Astrocyte (in vitro differentiated cells and primary cell): ENCODE measurements around the gene SLITRK3. TPM values are rescaled to one million over a fixed set of nuclear protein-coding genes. Genes with fewer than 3 reads are reported as not detected.

Experiments used
- DNase-seq: peaks from one replicate; pipeline ENCODE4 v3.0.0-alpha.2; 2010; ENCODE audit warnings: low read depth
- FAIRE-seq: peaks from 2 replicates; lab custom pipeline; 2011; peaks lifted over from hg19 to GRCh38; lab: Jason Lieb, UNC
- H2AFZ ChIP-seq: 2 replicates; pipeline ENCODE4 v1.6.0; 2012; ENCODE audit warnings: low read depth, low read length, inconsistent platforms
- H3K27ac ChIP-seq: 2 replicates; pipeline ENCODE4 v1.5.1; 2011; ENCODE audit warnings: low read depth, low read length, inconsistent platforms
- H3K27me3 ChIP-seq: 2 replicates; pipeline ENCODE4 v1.6.0; 2011; ENCODE audit warnings: low read length, inconsistent platforms; ENCODE audit not compliant: insufficient read depth
- H3K36me3 ChIP-seq: 2 replicates; pipeline ENCODE4 v1.5.1; 2011; ENCODE audit warnings: low read length, inconsistent platforms; ENCODE audit not compliant: insufficient read depth
- H3K4me1 ChIP-seq: 2 replicates; pipeline ENCODE4 v1.5.1; 2011; ENCODE audit warnings: low read length, inconsistent platforms; ENCODE audit not compliant: insufficient read depth
- H3K4me2 ChIP-seq: 2 replicates; pipeline ENCODE4 v1.6.0; 2012; ENCODE audit warnings: low read length, inconsistent platforms
- H3K4me3 ChIP-seq: 2 replicates; pipeline ENCODE4 v1.5.1; 2011; ENCODE audit warnings: low read depth, mild to moderate bottlenecking, low read length, inconsistent platforms; ENCODE audit not compliant: insufficient read depth
- H3K79me2 ChIP-seq: 2 replicates; pipeline ENCODE4 v1.6.0; 2012; ENCODE audit warnings: mild to moderate bottlenecking, low read length, inconsistent platforms; ENCODE audit not compliant: insufficient read depth
- H3K9ac ChIP-seq: 2 replicates; pipeline ENCODE4 v1.6.0; 2012; ENCODE audit warnings: mild to moderate bottlenecking, low read length, inconsistent platforms
- H3K9me3 ChIP-seq: 2 replicates; pipeline ENCODE4 v1.5.1; 2012; ENCODE audit warnings: low read depth, mild to moderate bottlenecking, low read length, inconsistent platforms; ENCODE audit not compliant: insufficient read depth
- H4K20me1 ChIP-seq: 2 replicates; pipeline ENCODE4 v1.6.0; 2012; ENCODE audit warnings: low read length, inconsistent platforms; ENCODE audit not compliant: insufficient read depth
- H3K27ac Mint-ChIP-seq: one replicate; pipeline ENCODE4 v1.8.0; 2021; ENCODE audit warnings: mild to moderate bottlenecking, mixed read lengths; ENCODE audit not compliant: unreplicated experiment
- H3K27me3 Mint-ChIP-seq: one replicate; pipeline ENCODE4 v1.8.0; 2021; ENCODE audit warnings: low read depth, mixed read lengths; ENCODE audit not compliant: unreplicated experiment
- H3K36me3 Mint-ChIP-seq: one replicate; pipeline ENCODE4 v1.8.0; 2021; ENCODE audit warnings: low read depth, mixed read lengths; ENCODE audit not compliant: unreplicated experiment
- H3K4me1 Mint-ChIP-seq: one replicate; pipeline ENCODE4 v1.8.0; 2021; ENCODE audit warnings: low read depth, mixed read lengths; ENCODE audit not compliant: unreplicated experiment
- H3K4me3 Mint-ChIP-seq: one replicate; pipeline ENCODE4 v1.8.0; 2021; ENCODE audit warnings: mild to moderate bottlenecking, moderate library complexity, mixed read lengths; ENCODE audit not compliant: unreplicated experiment
- H3K9me3 Mint-ChIP-seq: one replicate; pipeline ENCODE4 v1.8.0; 2021; ENCODE audit warnings: mild to moderate bottlenecking, mixed read lengths; ENCODE audit not compliant: unreplicated experiment
- CTCF ChIP-seq: IDR thresholded peaks from 2 replicates; pipeline ENCODE4 v1.5.1; 2011; ENCODE audit warnings: low read depth, mild to moderate bottlenecking, inconsistent platforms, low read length, moderate library complexity; ENCODE audit not compliant: insufficient read depth
- EZH2 ChIP-seq: IDR thresholded peaks from 2 replicates; pipeline ENCODE4 v1.6.1; 2012; ENCODE audit warnings: mild to moderate bottlenecking, low read length, inconsistent platforms; ENCODE audit not compliant: insufficient read depth
- total RNA-seq: library from RNA; stranded (reverse); gene quantifications from 2 replicates; pipeline ENCODE4 v1.2.1, GENCODE V29; 2021

Gene SLITRK3
- total RNA-seq, 1 donor from 2014 or later, result 0.07 TPM

DNA sequence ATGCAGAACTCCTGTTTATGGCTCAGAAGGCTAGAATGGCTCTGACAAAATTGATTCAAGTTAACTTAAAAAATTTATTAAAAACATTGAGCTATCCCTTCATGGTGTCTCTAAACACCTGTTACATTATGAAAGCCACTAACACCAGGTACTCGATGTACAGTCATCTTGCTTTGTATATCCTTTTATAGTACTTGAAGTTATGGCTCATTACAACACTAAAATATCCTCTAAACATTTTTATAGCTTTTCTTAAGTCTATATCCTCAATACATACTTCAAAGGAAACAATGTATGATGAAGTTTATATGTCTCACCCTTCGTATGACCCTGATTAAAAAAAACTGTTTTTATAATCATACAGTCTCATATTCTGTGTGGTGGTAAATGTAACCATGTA is 38.2 kb downstream of the SLITRK3 start:
- Mint-ChIP-seq H3K4me3 (no peak overlapping the region), H3K9me3 (no peaks in the 10 kb centered on the region), H3K27ac (no peak overlapping the region), H3K4me1 (no peaks in the 10 kb centered on the region), H3K36me3 (no peaks in the 10 kb centered on the region), H3K27me3 (no peaks in the 10 kb centered on the region)
- Histone ChIP-seq H3K79me2 (no peaks in the 10 kb centered on the region), H3K9me3 (no peaks in the 10 kb centered on the region), H3K27me3 (no peaks in the 10 kb centered on the region), H4K20me1 (no peaks in the 10 kb centered on the region), H3K4me3 (no peak overlapping the region), H3K27ac (no peak overlapping the region), H3K36me3 (no peaks in the 10 kb centered on the region), H3K4me2 (no peak overlapping the region), H3K9ac (no peak overlapping the region), H2AFZ (no peak overlapping the region), H3K4me1 (no peaks in the 10 kb centered on the region)
- TF ChIP-seq EZH2 (no peak), CTCF (no peak)
- FAIRE-seq, result no peak
- no peak for DNase-seq

DNA sequence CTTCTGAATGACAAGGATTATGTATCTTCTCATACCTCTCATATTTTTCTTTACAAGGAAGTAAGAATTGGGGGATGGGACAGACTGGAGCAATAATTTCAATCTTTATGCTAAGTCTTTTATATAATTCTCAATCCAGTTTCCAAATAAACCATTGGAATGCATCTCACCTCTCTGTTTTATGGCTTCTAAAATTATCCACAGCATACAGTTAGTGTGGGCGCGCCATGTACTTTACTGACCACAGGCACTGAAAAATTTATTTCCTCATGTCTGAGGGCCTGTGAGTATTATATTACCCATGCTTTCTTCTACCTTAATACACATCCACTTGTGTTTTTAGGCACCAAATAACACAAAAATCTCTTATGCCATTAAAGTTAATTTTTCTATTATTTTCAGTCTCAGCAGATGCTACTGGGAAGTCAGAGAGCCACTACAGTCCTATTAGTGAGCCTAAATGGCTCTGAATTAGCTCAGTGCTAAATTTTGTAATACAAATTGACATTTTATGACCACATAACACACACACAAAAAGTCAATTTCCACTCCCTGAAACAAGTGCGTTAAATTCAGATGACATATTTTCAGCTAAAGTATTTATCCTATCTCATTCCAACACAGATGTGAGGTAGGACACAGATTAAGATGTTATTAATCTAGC is 39.3 kb downstream of the SLITRK3 start:
- no peaks in the 10 kb centered on the region for H3K4me1 Mint-ChIP-seq
- Histone ChIP-seq H4K20me1 (no peaks in the 10 kb centered on the region), H3K4me3 (no peak overlapping the region), H3K79me2 (no peaks in the 10 kb centered on the region), H3K27ac (no peak overlapping the region), H3K4me1 (no peaks in the 10 kb centered on the region), H3K4me2 (no peak overlapping the region), H3K36me3 (no peaks in the 10 kb centered on the region), H3K27me3 (no peaks in the 10 kb centered on the region), H3K9ac (no peak overlapping the region), H2AFZ (no peak overlapping the region), H3K9me3 (no peaks in the 10 kb centered on the region)
- DNase-seq (no peak), FAIRE-seq (no peak)
- H3K27ac Mint-ChIP-seq, result no peak overlapping the region
- no peaks in the 10 kb centered on the region for H3K36me3 Mint-ChIP-seq
- no peaks in the 10 kb centered on the region for H3K9me3 Mint-ChIP-seq
- no peak for TF ChIP-seq EZH2
- TF ChIP-seq CTCF, result no peak
- no peaks in the 10 kb centered on the region for H3K27me3 Mint-ChIP-seq
- H3K4me3 Mint-ChIP-seq, result no peak overlapping the region

- no peak for FAIRE-seq
- H3K36me3 Mint-ChIP-seq, result no peaks in the 10 kb centered on the region
- H3K27me3 Mint-ChIP-seq, result no peaks in the 10 kb centered on the region
- no peak for DNase-seq
- Histone ChIP-seq H3K79me2 (no peaks in the 10 kb centered on the region), H4K20me1 (no peaks in the 10 kb centered on the region), H2AFZ (no peak overlapping the region), H3K27me3 (no peaks in the 10 kb centered on the region), H3K4me2 (no peak overlapping the region), H3K9ac (no peak overlapping the region), H3K4me3 (no peak overlapping the region), H3K4me1 (no peaks in the 10 kb centered on the region), H3K36me3 (no peaks in the 10 kb centered on the region), H3K9me3 (no peaks in the 10 kb centered on the region), H3K27ac (no peak overlapping the region)
- H3K4me3 Mint-ChIP-seq, result no peak overlapping the region
- TF ChIP-seq EZH2, result no peak
- TF ChIP-seq CTCF, result no peak
- H3K9me3 Mint-ChIP-seq, result no peaks in the 10 kb centered on the region
- H3K4me1 Mint-ChIP-seq, result no peaks in the 10 kb centered on the region
- no peak overlapping the region for H3K27ac Mint-ChIP-seq
Measured at GRCh38 chr3:165148876-165149441, 47.2 kb downstream of the SLITRK3 start.
